ENCODE data around the gene CTNNAL1.

CTNNAL1 gene

GRCh38 chr9:109028457-109028856, 15.2 kb upstream of the CTNNAL1 start:
- DNase-seq (ENCODE audit: low read depth in 2 of 2) = no peak

DNA sequence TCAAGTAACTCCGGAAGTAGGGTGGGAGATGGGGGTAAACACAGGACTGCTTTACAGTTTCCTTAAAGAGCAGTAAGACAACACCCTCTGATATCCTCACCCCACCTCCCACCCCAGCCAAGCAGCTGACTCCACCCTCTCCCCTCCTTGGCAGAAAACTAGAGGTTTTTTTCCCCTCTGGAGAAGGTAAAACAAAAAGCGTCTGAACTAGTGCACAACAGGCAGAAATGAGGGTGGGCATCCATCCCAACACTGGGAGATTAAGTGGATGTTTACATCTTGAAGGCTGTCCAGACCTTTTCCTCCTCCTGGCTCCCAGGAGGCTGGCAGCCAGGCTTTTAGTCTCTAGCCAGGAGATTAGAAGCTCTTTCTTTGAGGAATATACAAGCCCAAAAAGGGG, 13.9 kb upstream of the CTNNAL1 start:
- no peak for DNase-seq (ENCODE audit: low read depth in 2 of 2)

GRCh38 chr9:109026306-109026705, 13.0 kb upstream of the CTNNAL1 start:
- DNase-seq (ENCODE audit: low read depth in 2 of 2) = no peak

- DNase-seq (ENCODE audit: low read depth in 2 of 2) = no peak
Measured at GRCh38 chr9:109022873-109023272, 9.6 kb upstream of the CTNNAL1 start.

DNA sequence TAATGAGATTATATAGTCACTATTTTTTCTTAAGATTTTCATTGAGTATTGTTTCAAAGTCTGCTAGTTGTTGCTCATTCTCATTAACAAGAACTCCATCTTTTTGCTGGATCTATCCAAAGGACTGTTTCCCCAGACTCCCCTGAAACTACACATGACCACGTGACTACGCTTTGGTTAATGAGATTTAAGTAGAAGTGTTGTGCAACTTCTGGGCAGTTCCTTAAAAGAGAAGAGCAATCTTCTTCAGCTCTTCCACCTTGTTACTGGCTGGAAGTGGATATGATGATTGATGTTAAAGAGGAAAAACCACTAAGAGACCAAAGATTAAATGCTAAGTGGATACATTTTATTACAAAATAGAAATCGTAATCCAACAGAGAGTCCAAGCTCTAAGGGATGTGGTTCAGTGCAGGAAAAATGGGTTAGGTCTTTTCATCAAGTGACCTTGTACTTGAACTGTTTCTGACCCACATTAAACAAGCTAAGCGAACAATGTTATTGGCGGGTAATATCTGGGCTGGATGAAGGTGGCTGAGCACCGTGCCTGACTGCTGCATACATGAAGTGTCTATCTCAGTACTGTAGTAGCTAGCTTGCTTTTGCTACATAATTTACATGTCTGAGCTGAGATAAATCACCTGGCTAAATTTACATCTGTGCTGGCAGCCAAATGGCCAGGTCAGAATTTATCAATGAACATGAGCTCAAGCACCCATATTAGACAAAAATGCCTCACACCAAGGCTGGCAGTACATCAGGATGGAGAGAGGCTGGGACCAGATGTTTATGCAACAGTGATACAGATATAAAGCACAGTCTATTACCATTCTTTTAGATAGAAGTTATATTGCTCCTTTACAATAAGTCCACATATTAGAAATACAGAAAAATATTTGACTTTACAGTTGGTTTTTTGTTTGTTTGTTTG, 7.5 kb upstream of the CTNNAL1 start:
- DNase-seq (ENCODE audit: low read depth in 2 of 2) = no peak

DNA sequence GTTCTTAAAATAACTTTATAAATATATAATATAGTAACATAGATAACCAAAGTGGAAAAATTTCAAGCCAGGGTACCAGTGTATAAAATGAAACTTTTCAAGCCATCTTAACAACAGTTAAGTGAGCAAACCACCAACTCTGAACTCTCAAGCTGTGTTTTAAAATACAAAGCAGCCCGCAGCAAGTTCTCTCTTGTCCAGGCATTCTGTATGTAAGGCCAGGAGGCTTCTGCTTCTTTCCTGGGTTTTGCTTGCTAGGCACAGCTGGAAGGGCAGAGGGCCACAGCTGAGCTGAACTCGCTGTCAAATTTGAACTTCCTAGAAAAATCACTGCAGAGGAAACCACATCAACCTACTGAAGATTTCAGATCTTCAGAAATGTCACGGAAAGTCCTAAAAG, 6.8 kb upstream of the CTNNAL1 start:
- no peak for DNase-seq (ENCODE audit: low read depth in 2 of 2)

DNA sequence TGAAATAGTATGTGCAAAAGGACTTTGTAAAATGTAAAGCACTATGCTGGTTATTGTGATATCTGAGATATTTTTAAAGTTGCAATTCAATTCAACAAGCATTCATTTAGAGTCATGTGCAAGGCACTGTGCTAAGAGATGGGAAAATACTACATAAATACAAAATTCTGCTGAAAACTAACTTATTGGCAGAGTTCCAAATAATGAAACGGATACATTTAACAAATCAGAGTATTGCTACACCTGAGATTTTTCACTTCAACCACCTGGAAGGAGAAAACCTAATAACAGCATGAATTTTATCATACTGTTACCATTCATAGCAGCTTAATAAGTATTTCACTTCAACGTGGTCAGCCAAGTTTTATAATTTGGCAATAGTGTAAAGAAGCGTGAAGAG, 6.1 kb upstream of the CTNNAL1 start:
- DNase-seq (ENCODE audit: low read depth in 2 of 2) = no peak

GRCh38 chr9:109017493-109017892, 4.2 kb upstream of the CTNNAL1 start:
- no peak for DNase-seq (ENCODE audit: low read depth in 2 of 2)

DNA sequence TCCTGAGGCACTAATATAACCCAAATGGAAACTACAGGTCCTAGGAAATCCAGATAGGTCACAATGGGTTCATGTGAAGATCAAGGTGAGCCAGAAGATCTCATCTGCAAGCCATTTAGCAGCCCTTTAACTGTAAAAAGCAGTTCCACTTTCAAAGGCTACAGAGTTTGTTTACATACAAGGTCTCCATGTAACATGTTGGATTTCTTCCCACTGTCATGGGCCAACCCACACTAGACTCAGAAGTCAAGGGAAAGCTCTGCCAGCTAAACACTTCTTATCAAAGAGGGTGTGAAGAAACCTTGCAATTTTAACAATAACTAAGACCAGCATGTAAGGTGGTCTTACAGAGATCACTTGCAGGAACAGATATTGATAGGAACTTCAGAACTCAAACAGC, 3.8 kb upstream of the CTNNAL1 start:
- no peak for DNase-seq (ENCODE audit: low read depth in 2 of 2)

DNA sequence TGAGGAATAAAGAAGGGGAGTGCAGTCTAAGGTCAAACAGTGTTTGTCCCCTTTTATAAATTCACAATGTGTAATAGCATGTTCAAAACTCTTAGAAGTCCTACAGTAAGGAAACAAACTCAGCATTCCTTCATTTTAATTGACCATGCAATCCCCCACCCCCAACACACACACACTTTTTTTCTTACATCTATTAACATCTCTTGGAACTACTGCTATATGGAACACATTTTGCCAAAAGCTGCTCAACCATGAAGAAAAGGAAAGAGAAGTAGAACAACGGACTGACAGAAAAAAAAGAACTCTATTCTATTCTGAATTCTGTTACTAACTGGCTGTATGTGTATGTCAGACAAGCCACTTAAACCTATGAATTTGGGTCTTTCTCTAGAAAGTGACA, 2.8 kb upstream of the CTNNAL1 start:
- DNase-seq (ENCODE audit: low read depth in 2 of 2) = no peak

DNA sequence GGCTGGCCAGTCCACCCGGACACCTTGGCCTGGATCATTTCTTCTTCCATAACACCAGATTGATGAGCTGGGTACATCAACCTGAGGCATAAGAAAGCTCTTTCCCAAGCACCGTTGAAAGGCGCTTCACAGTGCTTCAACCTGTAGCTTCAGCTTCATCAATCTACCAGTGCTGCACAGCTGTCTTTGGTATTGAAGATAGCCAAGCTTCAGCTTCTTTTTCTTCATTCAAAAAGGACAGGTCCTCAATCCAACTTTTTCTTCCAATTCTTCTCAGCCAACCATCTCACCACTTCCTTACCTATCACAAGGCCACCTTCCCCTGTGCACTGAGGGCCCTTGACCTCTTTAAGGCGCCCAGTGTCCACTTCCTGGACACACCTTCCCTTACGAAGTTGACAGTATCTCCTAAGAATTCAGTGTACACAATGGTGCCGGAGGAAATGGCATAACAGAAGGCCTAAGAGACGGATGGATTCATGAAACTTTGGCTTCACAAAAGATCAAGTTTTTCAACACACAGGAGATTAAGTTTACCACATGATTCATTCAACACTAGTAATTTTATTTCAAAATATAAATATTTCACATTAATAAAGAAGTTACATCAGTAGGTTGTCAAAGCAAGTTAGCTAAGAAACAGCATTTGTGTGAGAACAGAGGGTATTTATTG, 1.4 kb upstream of the CTNNAL1 start:
- DNase-seq (ENCODE audit: low read depth in 2 of 2) = no peak

DNA sequence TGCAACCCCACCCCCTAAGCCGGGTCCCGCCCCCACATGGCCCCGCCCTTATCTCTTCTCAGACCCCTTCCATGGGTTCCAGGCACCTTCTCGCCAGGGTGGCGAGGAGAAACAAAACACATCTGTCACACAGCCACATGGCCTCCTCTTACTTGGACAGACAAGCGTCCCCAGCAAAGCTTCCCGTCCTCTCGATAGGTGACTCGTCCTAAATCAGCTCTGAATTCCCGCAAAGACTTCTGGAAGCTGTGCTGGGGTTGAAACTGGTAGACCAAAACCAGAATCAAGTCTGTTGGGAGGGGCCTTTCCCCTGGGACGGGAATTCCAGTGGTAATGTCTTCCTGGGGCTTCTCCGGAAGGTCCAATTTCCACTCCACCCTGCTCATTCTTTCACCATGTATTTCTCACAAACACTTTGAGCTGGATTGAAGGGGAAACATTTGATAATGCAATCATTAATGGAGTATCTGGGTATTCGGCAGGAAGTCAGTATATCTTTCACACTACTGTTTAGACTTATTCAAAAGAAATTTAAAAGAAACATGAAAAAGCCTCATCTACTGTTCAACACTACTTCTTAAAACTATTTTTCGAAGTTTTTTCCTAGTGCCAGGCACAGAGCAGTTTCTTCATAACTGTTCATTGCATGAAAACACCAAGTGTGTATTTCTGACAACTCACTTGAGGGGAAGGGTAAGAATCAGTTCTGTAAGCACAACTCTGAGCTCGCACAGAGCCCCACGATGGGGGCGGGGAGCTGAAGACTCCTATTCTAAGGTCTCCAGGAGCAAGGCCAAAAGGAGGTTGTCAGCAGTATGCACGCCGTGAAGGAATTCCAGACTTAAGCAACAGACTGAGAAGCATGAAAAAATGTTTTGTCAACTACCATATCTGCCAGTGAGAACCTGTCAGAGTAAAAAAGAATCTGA, 644 bp upstream of the CTNNAL1 start:
- DNase-seq (ENCODE audit: low read depth in 2 of 2) = no peak

DNA sequence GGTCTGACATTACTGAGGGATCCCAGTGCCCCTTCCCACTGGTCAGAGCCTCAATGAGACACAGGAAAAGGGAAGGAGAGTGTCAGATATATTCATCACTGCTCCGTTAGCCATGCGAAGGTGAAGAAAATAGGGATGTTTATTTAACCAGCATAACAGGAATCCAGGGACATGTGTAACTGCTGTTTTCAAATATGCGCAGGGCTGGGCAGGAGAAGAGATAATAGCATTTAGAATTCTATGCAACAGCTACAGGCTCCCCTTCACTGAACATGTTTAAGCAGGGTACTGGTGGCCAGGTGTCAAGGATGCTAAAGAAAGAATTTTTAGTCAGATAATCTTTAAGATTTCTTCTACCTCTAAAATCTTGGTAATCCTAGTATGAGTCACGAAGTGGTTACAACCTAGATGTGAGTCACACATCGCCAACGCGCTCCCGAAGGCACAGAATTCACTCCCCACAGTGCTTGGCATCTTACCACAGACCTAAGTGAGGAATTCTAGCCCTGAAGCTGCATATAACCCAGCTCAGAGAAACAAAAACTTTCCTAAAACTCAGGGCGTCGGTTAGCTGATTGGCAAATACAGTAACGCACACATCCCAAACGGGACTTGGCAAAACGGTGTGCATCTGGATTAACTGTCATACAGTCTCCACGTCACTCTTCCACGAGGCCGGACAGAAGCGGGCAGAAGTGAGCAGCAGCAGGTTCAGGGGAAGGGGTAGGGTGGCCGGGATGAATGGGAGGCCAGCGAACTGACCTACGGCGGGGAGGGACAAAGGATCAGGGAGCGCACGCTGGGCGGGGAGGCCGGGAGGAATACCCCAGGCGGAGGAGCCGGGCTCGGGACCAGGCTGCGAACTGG, 1.1 kb downstream of the CTNNAL1 start:
- peak; percentile 34 to 36 for DNase-seq (ENCODE audit: low read depth in 2 of 2)

- DNase-seq (ENCODE audit: low read depth in 2 of 2) = no peak
Measured at GRCh38 chr9:109011231-109011671, 2.0 kb downstream of the CTNNAL1 start.

GRCh38 chr9:109010746-109011145, 2.6 kb downstream of the CTNNAL1 start:
- peak; percentile 2 to 45 for DNase-seq (ENCODE audit: low read depth in 2 of 2)

GRCh38 chr9:109005678-109006077, 7.6 kb downstream of the CTNNAL1 start:
- DNase-seq (ENCODE audit: low read depth in 2 of 2) = no peak

- DNase-seq (ENCODE audit: low read depth in 2 of 2) = no peak
Measured at GRCh38 chr9:109003116-109003515, 10.2 kb downstream of the CTNNAL1 start.

DNA sequence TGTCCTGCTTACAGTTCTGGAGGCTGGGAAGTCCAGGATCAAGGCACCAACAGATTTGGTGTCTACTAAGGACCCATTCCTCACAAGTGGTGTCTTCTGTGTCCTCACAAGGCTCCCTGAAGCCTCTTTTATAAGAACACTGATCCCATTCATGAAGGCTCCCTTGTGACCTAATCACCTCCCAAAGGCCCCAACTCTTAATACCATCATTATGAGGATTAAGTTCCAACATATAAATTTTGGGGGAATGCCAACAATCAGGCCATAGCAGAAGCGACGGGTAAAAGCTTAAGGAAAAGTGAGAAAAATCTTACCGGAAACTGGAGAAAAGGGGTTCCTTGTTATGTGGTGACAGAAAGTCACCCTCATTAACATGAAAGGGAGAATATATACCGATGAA, 11.2 kb downstream of the CTNNAL1 start:
- DNase-seq (ENCODE audit: low read depth in 2 of 2) = no peak

GRCh38 chr9:109001275-109001676, 12.0 kb downstream of the CTNNAL1 start:
- no peak for DNase-seq (ENCODE audit: low read depth in 2 of 2)

- DNase-seq (ENCODE audit: low read depth in 2 of 2) = no peak
Measured at GRCh38 chr9:108997112-108997511, 16.2 kb downstream of the CTNNAL1 start.

DNA sequence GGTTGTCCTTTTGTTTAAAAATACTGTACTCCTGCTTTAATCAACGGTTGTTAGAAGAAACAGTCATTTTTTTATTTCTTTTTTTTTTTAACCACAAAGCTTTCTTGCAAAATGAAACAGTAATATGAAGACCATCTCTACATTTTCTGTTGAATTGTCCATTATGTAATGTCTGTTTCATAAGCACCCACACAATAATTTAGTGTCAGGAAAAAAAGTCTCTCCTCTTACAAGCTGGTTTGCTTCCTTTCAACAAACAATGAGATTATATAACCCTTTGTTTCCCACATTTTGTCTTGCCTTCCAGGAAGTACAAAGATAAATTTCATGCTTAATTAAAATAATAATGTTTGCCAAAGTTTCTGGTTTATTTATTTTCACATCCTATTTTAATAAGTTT, 16.7 kb downstream of the CTNNAL1 start:
- no peak for DNase-seq (ENCODE audit: low read depth in 2 of 2)

Measured in stimulated activated CD4-positive, alpha-beta T cell treated with anti-CD3 and anti-CD28 coated beads, Interleukin-1b, Interleukin-23, amount 100 ng/mL, for 4 hours (primary cell).